HEK293 (cell line): ENCODE data around the gene STARD9.

ENCODE experiments used
- CTCF ChIA-PET: fragments of 350-600 bp; formaldehyde crosslinking; extraction: SDS; loops from one replicate; lab custom pipeline; 2021; ENCODE audit warnings: antibody characterized with exemption; lab: Yijun Ruan, JAX
- POLR2A ChIA-PET: fragments of 300-600 bp; formaldehyde crosslinking; extraction: SDS; loops from one replicate; lab custom pipeline; 2020; ENCODE audit warnings: antibody characterized with exemption, inconsistent platforms; lab: Yijun Ruan, JAX
- H3K27ac ChIP-seq: fragments of 200-500 bp; sonication (Bioruptor generic); 2 replicates; pipeline ENCODE4 v1.5.1; 2014; ENCODE audit warnings: low read depth, low read length, control low read depth, inconsistent platforms; ENCODE audit errors: extremely low read depth
- H3K36me3 ChIP-seq, 2 experiments: fragments of 200-500 bp in 1 of 2; sonication (Bioruptor generic) in 1 of 2; 1 replicate in 1 of 2; 2 replicates in 1 of 2; pipeline ENCODE4 v1.5.1; 2014 to 2017; ENCODE audit warnings: inconsistent platforms in 2 of 2, low read length in 2 of 2; ENCODE audit not compliant: control insufficient read depth in 2 of 2, insufficient read depth in 1 of 2
- H3K4me1 ChIP-seq: fragments of 200-500 bp; sonication (Bioruptor generic); 2 replicates; pipeline ENCODE4 v1.5.1; 2014; ENCODE audit warnings: mild to moderate bottlenecking, low read length, inconsistent platforms; ENCODE audit not compliant: control insufficient read depth, insufficient read depth
- H3K4me3 ChIP-seq: 2 replicates; pipeline ENCODE4 v1.5.1; 2011; ENCODE audit warnings: low read depth, mild to moderate bottlenecking, control low read depth, low read length, moderate library complexity
- H3K9me3 ChIP-seq: fragments of 200-500 bp; sonication (Bioruptor generic); 2 replicates; pipeline ENCODE4 v1.5.1; 2014; ENCODE audit warnings: low read depth, low read length, inconsistent platforms; ENCODE audit not compliant: control insufficient read depth, insufficient read depth
- HOXA7 ChIP-seq: sonication (generic); formaldehyde crosslinking; IDR thresholded peaks from 2 replicates; pipeline ENCODE4 v1.8.1; 2022; ENCODE audit warnings: missing genetic modification reagents, borderline replicate concordance
- MZF1 ChIP-seq: fragments of 450-650 bp; formaldehyde crosslinking; IDR thresholded peaks from 2 replicates; pipeline ENCODE4 v1.5.1; 2017; ENCODE audit warnings: missing biosample characterization, missing genetic modification characterization, borderline replicate concordance
- ZBTB1 ChIP-seq: fragments of 450-650 bp; formaldehyde crosslinking; IDR thresholded peaks from 2 replicates; pipeline ENCODE4 v1.5.1; 2016; ENCODE audit warnings: missing biosample characterization, missing genetic modification characterization
- ZNF155 ChIP-seq: fragments of 450-650 bp; formaldehyde crosslinking; IDR thresholded peaks from 2 replicates; pipeline ENCODE4 v1.5.1; 2016; ENCODE audit warnings: missing biosample characterization, missing genetic modification characterization
- ZNF510 ChIP-seq: fragments of 450-650 bp; formaldehyde crosslinking; IDR thresholded peaks from 2 replicates; pipeline ENCODE4 v1.5.1; 2018; ENCODE audit warnings: mild to moderate bottlenecking, missing genetic modification characterization, missing biosample characterization; ENCODE audit not compliant: insufficient replicate concordance
- ZNF596 ChIP-seq: fragments of 450-650 bp; IDR thresholded peaks from 2 replicates; pipeline ENCODE4 v1.5.0; 2018; ENCODE audit warnings: missing biosample characterization, mild to moderate bottlenecking, missing genetic modification characterization, moderate library complexity
- ZNF624 ChIP-seq: fragments of 450-650 bp; formaldehyde crosslinking; IDR thresholded peaks from 2 replicates; pipeline ENCODE4 v1.5.1; 2017; ENCODE audit warnings: missing biosample characterization, missing genetic modification characterization
- ZNF629 ChIP-seq: fragments of 450-650 bp; formaldehyde crosslinking; IDR thresholded peaks from 2 replicates; pipeline ENCODE4 v1.5.1; 2017; ENCODE audit warnings: missing biosample characterization, missing genetic modification characterization
- ZNF658 ChIP-seq: fragments of 450-650 bp; formaldehyde crosslinking; IDR thresholded peaks from 2 replicates; pipeline ENCODE4; 2016; ENCODE audit warnings: missing biosample characterization, missing genetic modification characterization
- ZNF660 ChIP-seq: fragments of 450-650 bp; IDR thresholded peaks from 2 replicates; pipeline ENCODE4 v1.5.1; 2018; ENCODE audit warnings: missing biosample characterization, mild to moderate bottlenecking, missing genetic modification characterization
- ZNF830 ChIP-seq: fragments of 450-650 bp; IDR thresholded peaks from 2 replicates; pipeline ENCODE4 v1.5.0; 2018; ENCODE audit warnings: missing biosample characterization, missing genetic modification characterization, low read depth, mild to moderate bottlenecking, moderate library complexity
- ZSCAN16 ChIP-seq: fragments of 450-650 bp; formaldehyde crosslinking; IDR thresholded peaks from 2 replicates; pipeline ENCODE4 v1.5.1; 2016; ENCODE audit warnings: missing biosample characterization, missing genetic modification characterization
- TF ChIP-seq, protein P1 (sequence below): fragments of 450-650 bp; formaldehyde crosslinking; conservative IDR thresholded peaks from 2 replicates; pipeline ENCODE4 v1.5.1; 2016; ENCODE audit warnings: low read depth, missing biosample characterization, missing genetic modification characterization
- TF ChIP-seq, protein P2 (sequence below): fragments of 450-650 bp; formaldehyde crosslinking; IDR thresholded peaks from 2 replicates; pipeline ENCODE4 v1.5.1; 2016; ENCODE audit warnings: missing biosample characterization, missing genetic modification characterization
- TF ChIP-seq, protein P3 (sequence below): fragments of 450-650 bp; formaldehyde crosslinking; IDR thresholded peaks from 2 replicates; pipeline ENCODE4 v1.5.1; 2016; ENCODE audit warnings: missing biosample characterization, missing genetic modification characterization
- TF ChIP-seq, protein P4 (sequence below): fragments of 450-650 bp; formaldehyde crosslinking; IDR thresholded peaks from 2 replicates; pipeline ENCODE4 v1.5.1; 2016; ENCODE audit warnings: missing biosample characterization, missing genetic modification characterization, borderline replicate concordance
- TF ChIP-seq, protein P5 (sequence below): fragments of 450-650 bp; formaldehyde crosslinking; IDR thresholded peaks from 2 replicates; pipeline ENCODE4 v1.5.1; 2017; ENCODE audit warnings: missing biosample characterization, missing genetic modification characterization
- TF ChIP-seq, protein P6 (sequence below): fragments of 450-650 bp; formaldehyde crosslinking; IDR thresholded peaks from 2 replicates; pipeline ENCODE4 v1.5.1; 2016; ENCODE audit warnings: missing biosample characterization, missing genetic modification characterization
- TF ChIP-seq, protein P7 (sequence below): fragments of 450-650 bp; formaldehyde crosslinking; IDR thresholded peaks from 2 replicates; pipeline ENCODE4 v1.5.1; 2016; ENCODE audit warnings: missing biosample characterization, missing genetic modification characterization

STARD9 gene

DNA sequence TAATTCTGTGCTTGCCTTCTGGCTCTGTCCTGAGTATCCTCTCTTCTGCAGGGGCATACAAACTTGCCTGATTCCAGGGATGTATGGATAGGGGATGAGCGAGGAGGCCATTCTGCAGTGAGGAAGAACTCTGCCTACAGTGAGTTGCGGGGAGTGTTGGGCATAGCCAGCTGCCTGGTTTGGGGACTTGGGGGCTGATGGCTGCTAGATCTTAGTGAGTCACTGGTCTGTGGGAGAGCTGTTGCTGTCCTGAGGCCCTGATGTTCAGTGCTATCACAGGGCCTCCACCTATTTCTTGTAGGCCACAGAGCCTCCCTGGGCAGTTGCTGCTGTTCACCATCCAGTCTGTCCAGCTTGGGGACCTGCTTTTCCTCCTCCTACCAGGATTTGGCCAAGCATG lies 141.2 kb downstream of the STARD9 start (continued):
- TF ChIP-seq, protein P1, sequence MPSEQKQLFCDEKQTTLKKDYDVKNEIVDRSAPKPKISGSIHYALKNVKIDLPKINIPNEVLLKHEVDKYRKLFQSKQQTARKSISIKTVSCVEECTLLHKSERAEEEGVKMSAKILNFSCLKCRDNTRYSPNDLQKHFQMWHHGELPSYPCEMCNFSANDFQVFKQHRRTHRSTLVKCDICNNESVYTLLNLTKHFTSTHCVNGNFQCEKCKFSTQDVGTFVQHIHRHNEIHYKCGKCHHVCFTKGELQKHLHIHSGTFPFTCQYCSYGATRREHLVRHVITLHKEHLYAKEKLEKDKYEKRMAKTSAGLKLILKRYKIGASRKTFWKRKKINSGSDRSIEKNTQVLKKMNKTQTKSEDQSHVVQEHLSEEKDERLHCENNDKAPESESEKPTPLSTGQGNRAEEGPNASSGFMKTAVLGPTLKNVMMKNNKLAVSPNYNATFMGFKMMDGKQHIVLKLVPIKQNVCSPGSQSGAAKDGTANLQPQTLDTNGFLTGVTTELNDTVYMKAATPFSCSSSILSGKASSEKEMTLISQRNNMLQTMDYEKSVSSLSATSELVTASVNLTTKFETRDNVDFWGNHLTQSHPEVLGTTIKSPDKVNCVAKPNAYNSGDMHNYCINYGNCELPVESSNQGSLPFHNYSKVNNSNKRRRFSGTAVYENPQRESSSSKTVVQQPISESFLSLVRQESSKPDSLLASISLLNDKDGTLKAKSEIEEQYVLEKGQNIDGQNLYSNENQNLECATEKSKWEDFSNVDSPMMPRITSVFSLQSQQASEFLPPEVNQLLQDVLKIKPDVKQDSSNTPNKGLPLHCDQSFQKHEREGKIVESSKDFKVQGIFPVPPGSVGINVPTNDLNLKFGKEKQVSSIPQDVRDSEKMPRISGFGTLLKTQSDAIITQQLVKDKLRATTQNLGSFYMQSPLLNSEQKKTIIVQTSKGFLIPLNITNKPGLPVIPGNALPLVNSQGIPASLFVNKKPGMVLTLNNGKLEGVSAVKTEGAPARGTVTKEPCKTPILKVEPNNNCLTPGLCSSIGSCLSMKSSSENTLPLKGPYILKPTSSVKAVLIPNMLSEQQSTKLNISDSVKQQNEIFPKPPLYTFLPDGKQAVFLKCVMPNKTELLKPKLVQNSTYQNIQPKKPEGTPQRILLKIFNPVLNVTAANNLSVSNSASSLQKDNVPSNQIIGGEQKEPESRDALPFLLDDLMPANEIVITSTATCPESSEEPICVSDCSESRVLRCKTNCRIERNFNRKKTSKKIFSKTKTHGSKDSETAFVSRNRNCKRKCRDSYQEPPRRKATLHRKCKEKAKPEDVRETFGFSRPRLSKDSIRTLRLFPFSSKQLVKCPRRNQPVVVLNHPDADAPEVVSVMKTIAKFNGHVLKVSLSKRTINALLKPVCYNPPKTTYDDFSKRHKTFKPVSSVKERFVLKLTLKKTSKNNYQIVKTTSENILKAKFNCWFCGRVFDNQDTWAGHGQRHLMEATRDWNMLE (tag by site-specific recombination): no peak
- TF ChIP-seq ZNF658 (tag by site-specific recombination) (no peak), ZNF155 (tag by site-specific recombination) (no peak), ZNF510 (no peak), ZBTB1 (no peak)

DNA sequence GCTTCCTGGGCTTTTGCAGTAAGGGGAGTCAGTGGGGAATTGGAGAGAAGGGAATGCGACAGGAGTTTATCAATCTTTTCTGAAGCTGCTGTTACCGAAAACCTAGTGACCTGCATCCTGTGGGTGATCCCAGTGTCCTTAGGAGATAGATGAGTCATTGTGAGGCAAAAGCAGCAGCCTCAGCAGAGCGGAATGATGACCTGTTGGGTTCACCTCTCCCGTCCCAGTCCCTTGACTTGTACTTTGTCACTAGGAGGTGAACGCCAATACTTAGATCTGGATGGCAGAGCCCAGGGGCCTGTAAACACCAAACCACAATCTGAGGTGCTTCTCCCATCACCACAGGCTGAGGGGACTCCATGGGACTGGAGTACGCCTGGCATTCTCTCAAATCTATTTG lies 143.6 kb downstream of the STARD9 start:
- Histone ChIP-seq H3K36me3 (peaks cover 3 to 46% of the 10 kb centered on the region in 2 experiments; a peak in 2 of 3 replicates), H3K4me3 (no peak overlapping the region), H3K9me3 (no peaks in the 10 kb centered on the region), H3K4me1 (no peaks in the 10 kb centered on the region), H3K27ac (no peak overlapping the region)
- POLR2A ChIA-PET: no interaction called here
- CTCF ChIA-PET: no interaction called here
- TF ChIP-seq HOXA7 (CRISPR knock-in tag): no peak
- TF ChIP-seq, protein P2, sequence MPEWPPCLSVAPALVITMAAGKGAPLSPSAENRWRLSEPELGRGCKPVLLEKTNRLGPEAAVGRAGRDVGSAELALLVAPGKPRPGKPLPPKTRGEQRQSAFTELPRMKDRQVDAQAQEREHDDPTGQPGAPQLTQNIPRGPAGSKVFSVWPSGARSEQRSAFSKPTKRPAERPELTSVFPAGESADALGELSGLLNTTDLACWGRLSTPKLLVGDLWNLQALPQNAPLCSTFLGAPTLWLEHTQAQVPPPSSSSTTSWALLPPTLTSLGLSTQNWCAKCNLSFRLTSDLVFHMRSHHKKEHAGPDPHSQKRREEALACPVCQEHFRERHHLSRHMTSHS (tag by site-specific recombination): no peak
- no peak for TF ChIP-seq ZNF624 (tag by site-specific recombination)
- no peak for TF ChIP-seq ZNF660
- TF ChIP-seq, protein P3, sequence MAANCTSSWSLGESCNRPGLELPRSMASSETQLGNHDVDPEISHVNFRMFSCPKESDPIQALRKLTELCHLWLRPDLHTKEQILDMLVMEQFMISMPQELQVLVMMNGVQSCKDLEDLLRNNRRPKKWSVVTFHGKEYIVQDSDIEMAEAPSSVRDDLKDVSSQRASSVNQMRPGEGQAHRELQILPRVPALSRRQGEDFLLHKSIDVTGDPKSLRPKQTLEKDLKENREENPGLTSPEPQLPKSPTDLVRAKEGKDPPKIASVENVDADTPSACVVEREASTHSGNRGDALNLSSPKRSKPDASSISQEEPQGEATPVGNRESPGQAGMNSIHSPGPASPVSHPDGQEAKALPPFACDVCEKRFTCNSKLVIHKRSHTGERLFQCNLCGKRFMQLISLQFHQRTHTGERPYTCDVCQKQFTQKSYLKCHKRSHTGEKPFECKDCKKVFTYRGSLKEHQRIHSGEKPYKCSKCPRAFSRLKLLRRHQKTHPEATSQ (tag by site-specific recombination): no peak
- TF ChIP-seq, protein P4, sequence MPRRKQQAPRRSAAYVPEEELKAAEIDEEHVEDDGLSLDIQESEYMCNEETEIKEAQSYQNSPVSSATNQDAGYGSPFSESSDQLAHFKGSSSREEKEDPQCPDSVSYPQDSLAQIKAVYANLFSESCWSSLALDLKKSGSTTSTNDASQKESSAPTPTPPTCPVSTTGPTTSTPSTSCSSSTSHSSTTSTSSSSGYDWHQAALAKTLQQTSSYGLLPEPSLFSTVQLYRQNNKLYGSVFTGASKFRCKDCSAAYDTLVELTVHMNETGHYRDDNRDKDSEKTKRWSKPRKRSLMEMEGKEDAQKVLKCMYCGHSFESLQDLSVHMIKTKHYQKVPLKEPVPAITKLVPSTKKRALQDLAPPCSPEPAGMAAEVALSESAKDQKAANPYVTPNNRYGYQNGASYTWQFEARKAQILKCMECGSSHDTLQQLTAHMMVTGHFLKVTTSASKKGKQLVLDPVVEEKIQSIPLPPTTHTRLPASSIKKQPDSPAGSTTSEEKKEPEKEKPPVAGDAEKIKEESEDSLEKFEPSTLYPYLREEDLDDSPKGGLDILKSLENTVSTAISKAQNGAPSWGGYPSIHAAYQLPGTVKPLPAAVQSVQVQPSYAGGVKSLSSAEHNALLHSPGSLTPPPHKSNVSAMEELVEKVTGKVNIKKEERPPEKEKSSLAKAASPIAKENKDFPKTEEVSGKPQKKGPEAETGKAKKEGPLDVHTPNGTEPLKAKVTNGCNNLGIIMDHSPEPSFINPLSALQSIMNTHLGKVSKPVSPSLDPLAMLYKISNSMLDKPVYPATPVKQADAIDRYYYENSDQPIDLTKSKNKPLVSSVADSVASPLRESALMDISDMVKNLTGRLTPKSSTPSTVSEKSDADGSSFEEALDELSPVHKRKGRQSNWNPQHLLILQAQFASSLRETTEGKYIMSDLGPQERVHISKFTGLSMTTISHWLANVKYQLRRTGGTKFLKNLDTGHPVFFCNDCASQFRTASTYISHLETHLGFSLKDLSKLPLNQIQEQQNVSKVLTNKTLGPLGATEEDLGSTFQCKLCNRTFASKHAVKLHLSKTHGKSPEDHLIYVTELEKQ (tag by site-specific recombination): no peak
- TF ChIP-seq, protein P5, sequence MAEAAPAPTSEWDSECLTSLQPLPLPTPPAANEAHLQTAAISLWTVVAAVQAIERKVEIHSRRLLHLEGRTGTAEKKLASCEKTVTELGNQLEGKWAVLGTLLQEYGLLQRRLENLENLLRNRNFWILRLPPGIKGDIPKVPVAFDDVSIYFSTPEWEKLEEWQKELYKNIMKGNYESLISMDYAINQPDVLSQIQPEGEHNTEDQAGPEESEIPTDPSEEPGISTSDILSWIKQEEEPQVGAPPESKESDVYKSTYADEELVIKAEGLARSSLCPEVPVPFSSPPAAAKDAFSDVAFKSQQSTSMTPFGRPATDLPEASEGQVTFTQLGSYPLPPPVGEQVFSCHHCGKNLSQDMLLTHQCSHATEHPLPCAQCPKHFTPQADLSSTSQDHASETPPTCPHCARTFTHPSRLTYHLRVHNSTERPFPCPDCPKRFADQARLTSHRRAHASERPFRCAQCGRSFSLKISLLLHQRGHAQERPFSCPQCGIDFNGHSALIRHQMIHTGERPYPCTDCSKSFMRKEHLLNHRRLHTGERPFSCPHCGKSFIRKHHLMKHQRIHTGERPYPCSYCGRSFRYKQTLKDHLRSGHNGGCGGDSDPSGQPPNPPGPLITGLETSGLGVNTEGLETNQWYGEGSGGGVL (tag by site-specific recombination): no peak
- no peak for TF ChIP-seq ZNF629 (tag by site-specific recombination)
- TF ChIP-seq, protein P6, sequence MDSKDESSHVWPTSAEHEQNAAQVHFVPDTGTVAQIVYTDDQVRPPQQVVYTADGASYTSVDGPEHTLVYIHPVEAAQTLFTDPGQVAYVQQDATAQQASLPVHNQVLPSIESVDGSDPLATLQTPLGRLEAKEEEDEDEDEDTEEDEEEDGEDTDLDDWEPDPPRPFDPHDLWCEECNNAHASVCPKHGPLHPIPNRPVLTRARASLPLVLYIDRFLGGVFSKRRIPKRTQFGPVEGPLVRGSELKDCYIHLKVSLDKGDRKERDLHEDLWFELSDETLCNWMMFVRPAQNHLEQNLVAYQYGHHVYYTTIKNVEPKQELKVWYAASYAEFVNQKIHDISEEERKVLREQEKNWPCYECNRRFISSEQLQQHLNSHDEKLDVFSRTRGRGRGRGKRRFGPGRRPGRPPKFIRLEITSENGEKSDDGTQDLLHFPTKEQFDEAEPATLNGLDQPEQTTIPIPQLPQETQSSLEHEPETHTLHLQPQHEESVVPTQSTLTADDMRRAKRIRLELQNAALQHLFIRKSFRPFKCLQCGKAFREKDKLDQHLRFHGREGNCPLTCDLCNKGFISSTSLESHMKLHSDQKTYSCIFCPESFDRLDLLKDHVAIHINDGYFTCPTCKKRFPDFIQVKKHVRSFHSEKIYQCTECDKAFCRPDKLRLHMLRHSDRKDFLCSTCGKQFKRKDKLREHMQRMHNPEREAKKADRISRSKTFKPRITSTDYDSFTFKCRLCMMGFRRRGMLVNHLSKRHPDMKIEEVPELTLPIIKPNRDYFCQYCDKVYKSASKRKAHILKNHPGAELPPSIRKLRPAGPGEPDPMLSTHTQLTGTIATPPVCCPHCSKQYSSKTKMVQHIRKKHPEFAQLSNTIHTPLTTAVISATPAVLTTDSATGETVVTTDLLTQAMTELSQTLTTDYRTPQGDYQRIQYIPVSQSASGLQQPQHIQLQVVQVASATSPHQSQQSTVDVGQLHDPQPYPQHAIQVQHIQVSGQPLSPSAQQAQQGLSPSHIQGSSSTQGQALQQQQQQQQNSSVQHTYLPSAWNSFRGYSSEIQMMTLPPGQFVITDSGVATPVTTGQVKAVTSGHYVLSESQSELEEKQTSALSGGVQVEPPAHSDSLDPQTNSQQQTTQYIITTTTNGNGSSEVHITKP (tag by site-specific recombination): no peak
- TF ChIP-seq ZNF830: no peak
- no peak for TF ChIP-seq MZF1 (tag by site-specific recombination)
- no peak for TF ChIP-seq ZSCAN16 (tag by site-specific recombination)
- TF ChIP-seq, protein P7, sequence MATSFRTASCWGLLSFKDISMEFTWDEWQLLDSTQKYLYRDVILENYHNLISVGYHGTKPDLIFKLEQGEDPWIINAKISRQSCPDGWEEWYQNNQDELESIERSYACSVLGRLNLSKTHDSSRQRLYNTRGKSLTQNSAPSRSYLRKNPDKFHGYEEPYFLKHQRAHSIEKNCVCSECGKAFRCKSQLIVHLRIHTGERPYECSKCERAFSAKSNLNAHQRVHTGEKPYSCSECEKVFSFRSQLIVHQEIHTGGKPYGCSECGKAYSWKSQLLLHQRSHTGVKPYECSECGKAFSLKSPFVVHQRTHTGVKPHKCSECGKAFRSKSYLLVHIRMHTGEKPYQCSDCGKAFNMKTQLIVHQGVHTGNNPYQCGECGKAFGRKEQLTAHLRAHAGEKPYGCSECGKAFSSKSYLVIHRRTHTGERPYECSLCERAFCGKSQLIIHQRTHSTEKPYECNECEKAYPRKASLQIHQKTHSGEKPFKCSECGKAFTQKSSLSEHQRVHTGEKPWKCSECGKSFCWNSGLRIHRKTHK (tag by site-specific recombination): no peak
- no peak for TF ChIP-seq ZNF596 (tag by site-specific recombination)
